SU-DHL-6 (cell line): ENCODE measurements around the gene COBLL1.

ENCODE experiments used
- H2AFZ ChIP-seq: fragments of 200-600 bp; sonication (generic); 2 replicates; pipeline ENCODE4 v1.6.1; 2014; ENCODE audit warnings: low read depth, mild to moderate bottlenecking, moderate library complexity, mixed read lengths, antibody characterized with exemption, low read length; ENCODE audit not compliant: severe bottlenecking
- H3F3A ChIP-seq: fragments of 200-600 bp; shearing (Covaris generic); 2 replicates; pipeline ENCODE4 v1.6.0; 2016; ENCODE audit warnings: antibody characterized with exemption, mild to moderate bottlenecking; ENCODE audit not compliant: insufficient read depth
- H3K27ac ChIP-seq: fragments of 200-600 bp; sonication (generic); 2 replicates; pipeline ENCODE4 v1.5.1; 2016; ENCODE audit warnings: low read depth, mild to moderate bottlenecking, low read length, moderate library complexity, mixed read lengths
- H3K27me3 ChIP-seq: fragments of 200-600 bp; sonication (generic), shearing (Covaris generic); 2 replicates; pipeline ENCODE4 v1.6.0; 2014; ENCODE audit warnings: mild to moderate bottlenecking, low read length
- H3K36me3 ChIP-seq: fragments of 200-600 bp; sonication (generic); 2 replicates; pipeline ENCODE4 v1.6.1; 2014; ENCODE audit warnings: mild to moderate bottlenecking, low read length, mixed read lengths
- H3K4me2 ChIP-seq: fragments of 300-600, 200-600 bp; shearing (Covaris generic), sonication (generic); 2 replicates; pipeline ENCODE4 v1.6.0; 2014; ENCODE audit warnings: low read length, low read depth, mild to moderate bottlenecking; ENCODE audit not compliant: poor library complexity, severe bottlenecking
- H3K4me3 ChIP-seq: fragments of 200-600 bp; sonication (generic); 2 replicates; pipeline ENCODE4 v1.5.1; 2014; ENCODE audit warnings: antibody characterized with exemption, low read length, mild to moderate bottlenecking, mixed read lengths; ENCODE audit not compliant: insufficient read depth, poor library complexity, severe bottlenecking
- H3K79me2 ChIP-seq: fragments of 200-600 bp; sonication (generic); 2 replicates; pipeline ENCODE4 v1.6.1; 2014; ENCODE audit warnings: mild to moderate bottlenecking, low read length, moderate library complexity; ENCODE audit not compliant: insufficient read depth
- H3K9ac ChIP-seq: fragments of 200-600 bp; sonication (generic); 2 replicates; pipeline ENCODE4 v1.7.0; 2014; ENCODE audit warnings: mild to moderate bottlenecking, low read length
- H3K9me2 ChIP-seq: fragments of 200-600 bp; sonication (generic); replicated peaks from 2 replicates; pipeline ENCODE4 v1.6.1; 2014; ENCODE audit warnings: low read length; ENCODE audit not compliant: insufficient read depth
- H3K9me3 ChIP-seq: fragments of 200-600 bp; sonication (generic); 2 replicates; pipeline ENCODE4 v1.6.1; 2014; ENCODE audit warnings: low read length, mixed read lengths; ENCODE audit not compliant: insufficient read depth
- H4K20me1 ChIP-seq: fragments of 200-600 bp; sonication (generic); 2 replicates; pipeline ENCODE4 v1.6.1; 2014; ENCODE audit warnings: low read depth, mild to moderate bottlenecking, antibody characterized with exemption, low read length, moderate library complexity, mixed read lengths
- CTCF ChIP-seq: fragments of 200-600 bp; sonication (generic); IDR thresholded peaks from one replicate; pipeline ENCODE4 v1.5.1; 2017; ENCODE audit warnings: antibody characterized with exemption, mild to moderate bottlenecking, low read length, moderate library complexity; ENCODE audit not compliant: insufficient read depth, poor library complexity, severe bottlenecking
- EZH2phosphoT487 ChIP-seq: fragments of 200-600 bp; sonication (generic), shearing (Covaris generic); conservative IDR thresholded peaks from 2 replicates; pipeline ENCODE4 v1.6.1; 2018; ENCODE audit warnings: mild to moderate bottlenecking, antibody characterized with exemption, low read length, moderate library complexity, mixed read lengths

COBLL1 gene

GRCh38 chr2:164746713-164747112 is 94.9 kb downstream of the COBLL1 start:
- H3F3A ChIP-seq = no peaks in the 10 kb centered on the region
- no peak overlapping the region for H3K27ac ChIP-seq
- H3K27me3 ChIP-seq = no peaks in the 10 kb centered on the region
- TF ChIP-seq CTCF = no peak
- no peak for TF ChIP-seq EZH2phosphoT487
- H3K36me3 ChIP-seq = no peaks in the 10 kb centered on the region
- no peaks in the 10 kb centered on the region for H3K79me2 ChIP-seq
- no peak overlapping the region for H3K9ac ChIP-seq
- H3K9me2 ChIP-seq = no peaks in the 10 kb centered on the region
- no peak overlapping the region for H3K4me2 ChIP-seq
- H4K20me1 ChIP-seq = no peaks in the 10 kb centered on the region
- no peaks in the 10 kb centered on the region for H3K9me3 ChIP-seq
- no peak overlapping the region for H2AFZ ChIP-seq
- H3K4me3 ChIP-seq = no peak overlapping the region

GRCh38 chr2:164745012-164745797 is 96.4 kb downstream of the COBLL1 start:
- TF ChIP-seq CTCF = no peak
- no peak for TF ChIP-seq EZH2phosphoT487
- Histone ChIP-seq H3K4me2 (no peak overlapping the region), H3K9ac (no peak overlapping the region), H3K27ac (no peak overlapping the region), H3K4me3 (no peak overlapping the region), H3K9me3 (no peaks in the 10 kb centered on the region), H3K9me2 (no peaks in the 10 kb centered on the region), H3K27me3 (no peaks in the 10 kb centered on the region), H3F3A (no peaks in the 10 kb centered on the region), H3K79me2 (no peaks in the 10 kb centered on the region), H3K36me3 (no peaks in the 10 kb centered on the region), H2AFZ (no peak overlapping the region), H4K20me1 (no peaks in the 10 kb centered on the region)

GRCh38 chr2:164742738-164743317 is 98.8 kb downstream of the COBLL1 start:
- no peak overlapping the region for H2AFZ ChIP-seq
- H3F3A ChIP-seq = no peaks in the 10 kb centered on the region
- H3K4me2 ChIP-seq = no peak overlapping the region
- no peaks in the 10 kb centered on the region for H3K79me2 ChIP-seq
- no peak for TF ChIP-seq CTCF
- TF ChIP-seq EZH2phosphoT487 = no peak
- no peaks in the 10 kb centered on the region for H3K9me2 ChIP-seq
- H4K20me1 ChIP-seq = no peaks in the 10 kb centered on the region
- H3K4me3 ChIP-seq = no peak overlapping the region
- H3K9me3 ChIP-seq = no peaks in the 10 kb centered on the region
- H3K36me3 ChIP-seq = no peaks in the 10 kb centered on the region
- no peak overlapping the region for H3K27ac ChIP-seq
- no peaks in the 10 kb centered on the region for H3K27me3 ChIP-seq
- H3K9ac ChIP-seq = no peak overlapping the region
